Mammary epithelial cell (primary cell): ENCODE results near the gene DVL2.

Source experiments
- CTCF ChIP-seq, 2 donors: IDR thresholded peaks in 1 of 2; conservative IDR thresholded peaks in 1 of 2; 2 replicates each; pipeline ENCODE4 v1.5.1; 2011 to 2012; ENCODE audit warnings: inconsistent platforms in 2 of 2, low read length in 2 of 2, mild to moderate bottlenecking in 2 of 2, control low read depth in 1 of 2, low read depth in 1 of 2; ENCODE audit not compliant: insufficient read depth in 1 of 2; ENCODE audit errors: extremely low read depth in 1 of 2
- EZH2 ChIP-seq: IDR thresholded peaks from 2 replicates; pipeline ENCODE4 v1.6.1; 2012; ENCODE audit warnings: low read length, inconsistent platforms, borderline replicate concordance

GRCh38 chr17:7252176-7253043 lies 18.1 kb upstream of the DVL2 start, which contains the start of gene ELP5:
- TF ChIP-seq CTCF (conservative IDR thresholded peaks at IDR 0.05 in 1 of 2, IDR thresholded peaks at IDR 0.05 in 1 of 2; ENCODE audit: extremely low read depth in 1 of 2, insufficient read depth in 1 of 2, low read depth in 1 of 2, low read length in 2 of 2) (peak in 1 of 2 donors; percentile 20), EZH2 (no peak)
